Upper lobe of left lung (tissue), 4 donors: ENCODE data around the gene MAN2A2.

Experiments used
- CTCF ChIP-seq, 6 experiments: fragments of 450-650 bp in 4 of 6; fragments of 200-600 bp in 2 of 6; sonication (generic) in 2 of 6; IDR thresholded peaks; one replicate each; pipeline ENCODE4 v1.5.1; 2016 to 2019; ENCODE audit warnings: antibody characterized with exemption in 6 of 6
- EP300 ChIP-seq, 4 donors: sonication (generic); formaldehyde crosslinking; IDR thresholded peaks; one replicate each; pipeline ENCODE4 v1.5.1; 2017; ENCODE audit warnings: antibody characterized with exemption in 4 of 4, control low read depth in 2 of 4
- POLR2A ChIP-seq, 4 donors: fragments of 450-650 bp; IDR thresholded peaks; one replicate each; pipeline ENCODE4 v1.5.1; 2016 to 2017; ENCODE audit warnings: antibody characterized with exemption in 4 of 4, mild to moderate bottlenecking in 2 of 4
- POLR2AphosphoS5 ChIP-seq, 2 donors: sonication (generic); formaldehyde crosslinking; IDR thresholded peaks; one replicate each; pipeline ENCODE4 v1.5.1; 2017; ENCODE audit warnings: antibody characterized with exemption in 2 of 2

DNA sequence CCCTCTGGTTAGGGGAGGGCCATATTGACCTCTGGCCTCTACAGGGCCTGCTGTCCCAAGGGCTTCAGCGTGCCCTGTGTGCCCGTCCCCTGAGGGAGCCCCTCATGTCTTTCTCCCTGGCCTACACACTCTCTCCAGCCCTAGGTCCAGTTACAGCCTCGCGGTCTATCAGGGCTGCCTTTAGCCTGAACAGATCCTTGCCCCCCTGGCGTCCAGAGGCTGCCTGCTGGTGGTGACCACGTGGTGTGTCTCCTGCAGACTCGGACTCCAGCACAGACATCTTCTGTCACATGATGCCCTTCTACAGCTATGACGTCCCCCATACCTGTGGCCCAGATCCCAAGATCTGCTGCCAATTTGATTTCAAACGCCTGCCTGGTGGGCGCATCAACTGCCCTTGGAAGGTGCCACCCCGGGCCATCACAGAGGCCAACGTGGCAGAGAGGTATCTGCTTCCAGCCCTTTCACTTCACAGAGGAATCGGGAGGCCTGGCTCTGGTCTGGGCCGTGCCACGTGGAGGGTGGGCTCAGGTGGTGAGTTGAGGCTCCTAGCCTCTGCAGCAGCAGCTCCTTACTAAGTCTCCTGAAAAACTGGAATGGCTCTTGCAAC is 4.1 kb downstream of the MAN2A2 start:
- TF ChIP-seq CTCF (IDR thresholded peaks at IDR 0.05) = no peak
- no peak for TF ChIP-seq POLR2A (IDR thresholded peaks at IDR 0.05)
- TF ChIP-seq EP300 (IDR thresholded peaks at IDR 0.05) = no peak
- no peak for TF ChIP-seq POLR2AphosphoS5 (IDR thresholded peaks at IDR 0.05)
